HS-5 (cell line): ENCODE measurements around the gene HIF3A.

Experiments
- DNase-seq: peaks from one replicate; pipeline ENCODE4 v3.0.0-alpha.2; 2012; ENCODE audit warnings: low read depth

Gene HIF3A

DNA sequence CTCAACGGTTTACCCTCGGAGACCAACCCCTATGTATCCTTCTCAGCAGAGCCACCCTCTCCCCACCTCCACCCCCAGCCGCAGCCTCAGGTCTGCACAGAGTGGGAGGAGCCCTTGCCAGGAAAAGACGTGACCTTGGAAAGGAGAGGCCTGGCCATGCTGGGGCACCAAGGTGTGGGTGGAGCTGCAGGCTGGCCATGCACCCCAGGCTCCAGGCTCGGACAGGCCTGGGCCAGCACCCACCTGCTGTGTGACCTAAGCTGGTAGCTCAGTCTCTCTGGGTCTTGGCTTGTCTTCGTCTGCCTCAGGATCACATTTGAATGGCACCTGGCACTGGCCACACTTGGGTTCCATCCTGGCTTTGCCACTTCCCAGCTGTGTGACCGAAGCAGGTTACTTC is 87.0 kb downstream of the HIF3A start:
- DNase-seq, result no peak

- DNase-seq, result no peak
Measured at GRCh38 chr19:46384396-46384795, 87.6 kb downstream of the HIF3A start.

DNA sequence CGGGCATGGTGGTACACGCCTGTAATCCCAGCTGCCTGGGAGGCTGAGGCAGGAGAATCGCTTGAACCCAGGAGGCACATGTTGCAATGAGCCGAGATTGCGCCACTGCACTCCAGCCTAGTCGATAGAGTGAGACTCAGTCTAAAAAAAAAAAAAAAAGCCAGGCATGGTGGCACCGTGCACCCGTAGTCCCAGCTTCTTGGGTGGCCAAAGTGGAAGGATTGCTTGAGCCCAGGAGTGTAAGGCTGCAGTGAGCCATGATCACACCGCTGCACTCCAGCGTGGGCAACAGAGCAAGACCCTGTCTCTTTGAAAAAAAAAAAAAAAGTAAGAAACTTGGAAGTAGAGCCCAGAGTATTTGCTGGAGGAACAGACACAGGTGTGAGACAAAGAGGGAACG is 88.8 kb downstream of the HIF3A start:
- no peak for DNase-seq

DNA sequence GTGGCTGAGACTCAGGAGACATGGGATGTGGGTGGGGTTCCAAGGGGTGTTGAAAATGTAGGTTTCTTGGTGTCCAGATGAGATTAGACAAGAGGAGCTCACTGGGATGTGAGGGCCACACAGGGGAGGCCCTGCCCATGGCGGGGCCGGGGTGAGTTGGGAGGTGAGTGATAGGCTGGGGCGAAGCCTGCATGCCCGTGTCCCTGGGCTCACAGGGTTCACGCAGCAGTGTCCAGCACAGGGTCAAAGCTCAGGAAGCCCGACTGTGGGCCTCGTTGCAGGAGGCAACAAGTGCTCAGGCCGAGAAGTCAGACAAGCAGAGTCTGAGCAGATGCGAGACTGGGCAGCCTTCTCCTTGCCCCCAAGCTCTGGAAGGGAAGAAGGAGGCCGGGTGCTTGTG is 89.3 kb downstream of the HIF3A start:
- no peak for DNase-seq

- no peak for DNase-seq
Measured at GRCh38 chr19:46386996-46387712, 90.3 kb downstream of the HIF3A start.

GRCh38 chr19:46387713-46388130 is 90.9 kb downstream of the HIF3A start:
- DNase-seq, result no peak

DNA sequence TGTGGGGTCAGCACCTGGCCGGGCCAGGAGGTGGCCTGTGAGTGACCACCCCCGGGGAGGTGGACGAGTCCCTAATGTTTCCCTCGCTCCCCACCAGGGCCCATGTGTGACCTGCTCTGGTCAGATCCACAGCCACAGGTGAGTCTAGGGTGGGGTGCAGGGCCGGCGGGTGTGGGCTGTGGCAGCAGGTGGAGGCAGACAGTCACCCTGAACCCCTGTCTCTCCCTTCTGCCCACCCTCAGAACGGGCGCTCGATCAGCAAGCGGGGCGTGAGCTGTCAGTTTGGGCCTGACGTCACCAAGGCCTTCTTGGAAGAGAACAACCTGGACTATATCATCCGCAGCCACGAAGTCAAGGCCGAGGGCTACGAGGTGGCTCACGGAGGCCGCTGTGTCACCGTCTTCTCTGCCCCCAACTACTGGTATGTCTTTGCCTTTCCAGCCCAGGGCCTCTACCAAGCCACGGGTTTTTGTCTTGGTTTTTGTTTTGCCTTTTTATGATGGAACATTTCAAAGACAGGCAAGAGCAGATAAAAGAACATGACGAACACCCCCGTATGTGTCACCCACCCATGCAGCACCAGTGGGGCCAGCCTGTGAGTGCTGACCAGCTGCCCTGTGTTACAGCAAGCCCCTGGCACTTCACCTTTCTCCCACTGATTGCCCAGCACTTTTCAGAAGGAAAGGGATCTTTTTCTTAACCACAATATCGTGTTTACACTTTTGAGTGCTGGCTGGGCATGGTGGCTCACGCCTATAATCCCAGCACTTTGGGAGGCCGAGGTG is 91.7 kb downstream of the HIF3A start:
- no peak for DNase-seq

DNA sequence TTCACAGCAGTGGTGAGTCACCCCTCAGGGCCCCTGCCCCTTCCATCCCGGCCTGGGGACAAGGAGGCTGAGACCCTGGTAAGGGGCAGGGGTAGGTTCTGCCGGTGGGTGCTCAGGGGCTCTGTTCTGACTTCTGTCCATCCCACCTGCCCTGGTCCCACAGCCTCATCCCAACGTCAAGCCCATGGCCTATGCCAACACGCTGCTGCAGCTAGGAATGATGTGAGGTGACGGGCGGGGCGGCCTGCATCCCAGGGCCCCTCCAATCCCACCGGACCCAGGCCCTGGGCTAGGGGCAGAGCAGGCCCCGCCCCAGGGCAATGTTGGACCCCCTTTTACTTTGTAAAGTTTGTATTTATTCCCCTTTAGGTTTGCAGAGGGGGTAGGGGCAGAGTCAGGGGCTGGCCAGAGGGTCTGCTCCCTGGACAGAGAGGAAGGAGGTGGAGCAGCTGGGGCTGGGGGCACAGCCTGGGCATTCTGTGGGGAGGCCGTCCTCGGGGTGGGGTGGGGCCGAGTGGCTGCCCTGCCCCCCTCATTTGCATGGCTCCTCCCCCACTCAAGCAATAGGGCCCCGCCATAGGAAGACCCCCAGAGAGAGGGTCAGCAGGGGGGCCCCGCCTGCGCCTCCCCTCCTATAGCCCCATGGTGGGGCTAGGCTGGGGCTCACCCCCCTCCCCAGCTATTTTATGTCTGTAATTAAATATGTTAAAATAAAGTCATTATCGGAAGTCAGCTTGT is 93.4 kb downstream of the HIF3A start:
- no peak for DNase-seq

GRCh38 chr19:46390866-46391265 is 94.0 kb downstream of the HIF3A start:
- no peak for DNase-seq

DNA sequence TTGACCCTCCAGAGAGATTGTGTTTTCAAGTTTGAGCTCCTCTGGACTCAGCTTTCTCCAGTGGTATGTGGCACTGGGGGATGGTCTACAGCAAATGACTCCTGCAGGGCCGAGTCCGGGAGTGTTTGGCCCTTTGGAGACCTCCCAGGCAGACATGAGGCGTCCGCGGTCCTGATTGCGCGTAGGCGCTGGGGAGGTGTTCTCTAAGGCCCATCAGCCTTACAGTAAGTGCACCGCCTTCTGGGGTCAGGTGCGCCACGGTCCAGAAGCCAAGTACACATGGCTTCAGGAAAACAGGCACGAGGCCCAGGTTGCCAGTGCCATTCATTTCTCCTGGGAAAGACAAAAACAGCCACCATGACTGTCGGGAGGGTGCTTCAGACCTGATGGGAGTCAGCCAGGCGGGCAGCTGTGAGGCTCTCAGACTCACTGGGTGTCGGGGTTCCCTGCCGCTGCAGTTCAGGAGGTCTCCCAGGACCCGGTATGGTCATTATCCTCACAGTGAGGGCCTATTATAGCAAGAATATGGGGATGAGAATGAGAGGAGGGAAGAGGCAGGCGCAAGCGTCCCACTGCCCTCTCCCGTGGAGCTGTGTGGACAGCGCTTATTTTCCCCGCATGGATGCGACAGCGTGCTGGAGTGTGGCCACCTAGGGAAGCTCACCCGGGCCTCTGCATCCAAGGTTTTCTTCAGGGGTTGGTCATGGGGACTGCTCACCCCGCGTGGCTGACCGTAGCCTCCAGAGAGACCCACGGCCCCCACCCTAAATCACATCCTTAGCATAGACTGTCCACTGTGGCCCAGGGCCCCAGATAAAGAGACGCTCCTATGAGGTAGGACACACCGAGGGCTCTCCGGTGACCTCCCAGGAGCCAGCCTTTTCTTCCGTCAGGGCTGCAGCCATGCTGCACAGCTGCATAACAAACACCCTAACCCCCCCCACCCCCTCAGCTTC is 94.7 kb downstream of the HIF3A start:
- DNase-seq, result no peak

DNA sequence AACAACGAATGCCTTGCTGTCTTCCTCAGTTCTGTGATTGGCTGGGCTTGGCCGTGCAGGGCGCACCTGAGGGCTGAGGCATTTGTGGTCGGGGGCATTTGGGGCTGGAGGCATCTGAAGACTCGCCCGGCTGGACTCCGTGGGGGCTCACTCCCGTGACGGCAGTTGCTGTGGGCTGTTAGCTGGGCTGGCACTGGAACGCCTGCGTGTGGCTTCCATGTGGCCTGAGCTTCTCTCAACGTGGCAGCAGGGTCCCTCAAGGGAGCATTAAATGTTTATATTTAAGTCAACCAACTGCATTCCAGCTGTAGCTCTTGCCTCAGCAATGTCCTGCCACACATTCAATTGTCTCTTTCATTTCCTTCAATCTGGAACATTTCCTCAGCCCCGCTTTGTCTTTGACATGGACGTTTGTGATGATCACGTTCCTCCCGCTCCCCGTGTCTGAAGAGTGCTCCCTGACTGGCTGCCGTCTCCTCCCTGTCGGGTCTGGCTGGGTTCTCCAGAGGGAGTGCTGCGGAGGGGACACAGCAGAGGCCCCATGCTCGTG is 95.5 kb downstream of the HIF3A start:
- DNase-seq, result no peak

DNA sequence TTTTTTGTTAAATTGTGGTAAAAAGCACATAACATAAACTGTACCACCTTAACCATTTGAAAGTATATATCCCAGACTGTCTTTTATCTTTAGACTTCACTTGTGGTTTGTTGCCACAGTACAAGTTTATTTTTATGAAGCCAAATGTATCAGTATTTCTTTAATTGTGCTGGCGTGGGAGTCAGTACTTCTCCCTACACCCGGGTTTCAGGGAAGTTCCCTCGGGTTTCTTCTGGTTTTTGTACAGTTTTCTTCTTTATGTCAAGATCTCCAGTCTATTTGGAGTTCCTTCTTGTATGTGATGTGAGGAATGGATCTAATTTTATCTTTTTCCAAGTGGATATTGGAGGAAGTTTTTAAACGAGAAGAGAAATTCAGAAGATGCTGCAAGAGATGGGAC is 96.0 kb downstream of the HIF3A start:
- DNase-seq, result no peak
